WTC11 (cell line): ENCODE results near the gene RAMACL. TPM values are rescaled to one million over a fixed set of nuclear protein-coding genes. Genes with fewer than 3 reads are reported as not detected.

Experiments used
- ATAC-seq: fragments of 200-7000 bp; cut with Tn5 transposase; 2 replicates; pipeline ENCODE4 v1.10.0; 2021; ENCODE audit warnings: mild to moderate bottlenecking, moderate library complexity
- CTCF ChIA-PET: fragments of 300-600 bp; sonication (Branson Sonifier 250); formaldehyde crosslinking; loops from one replicate; lab custom pipeline; 2021; ENCODE audit warnings: antibody characterized with exemption; lab: Charles Lee
- POLR2A ChIA-PET: fragments of 350-600 bp; sonication (Branson Sonifier 250); formaldehyde crosslinking; loops from one replicate; lab custom pipeline; 2021; ENCODE audit warnings: antibody characterized with exemption; lab: Charles Lee
- DNase-seq: peaks from one replicate; pipeline ENCODE4 v3.0.0; 2021; ENCODE audit warnings: low spot score
- H3K27ac Mint-ChIP-seq: 2 replicates; pipeline ENCODE4 v1.8.0; 2021; ENCODE audit warnings: mixed read lengths
- H3K27me3 Mint-ChIP-seq: 2 replicates; pipeline ENCODE4 v1.8.0; 2021; ENCODE audit warnings: low read depth, mild to moderate bottlenecking, moderate library complexity, mixed read lengths
- H3K36me3 Mint-ChIP-seq: 2 replicates; pipeline ENCODE4 v1.8.0; 2021; ENCODE audit warnings: mixed read lengths
- H3K4me1 Mint-ChIP-seq: 2 replicates; pipeline ENCODE4 v1.8.0; 2022; ENCODE audit warnings: mixed read lengths
- H3K4me3 Mint-ChIP-seq: 2 replicates; pipeline ENCODE4 v1.8.0; 2021; ENCODE audit warnings: mild to moderate bottlenecking, moderate library complexity, mixed read lengths
- H3K9me3 Mint-ChIP-seq: 2 replicates; pipeline ENCODE4 v1.8.0; 2021; ENCODE audit warnings: mixed read lengths
- AFF4 ChIP-seq: sonication (generic); formaldehyde crosslinking; IDR thresholded peaks from 2 replicates; pipeline ENCODE4 v1.8.1; 2023; ENCODE audit warnings: mild to moderate bottlenecking, missing genetic modification reagents, borderline replicate concordance
- ATF1 ChIP-seq: sonication (generic); formaldehyde crosslinking; IDR thresholded peaks from 2 replicates; pipeline ENCODE4 v1.8.1; 2023; ENCODE audit warnings: mild to moderate bottlenecking, moderate library complexity, missing genetic modification reagents
- CREM ChIP-seq: sonication (generic); formaldehyde crosslinking; IDR thresholded peaks from 2 replicates; pipeline ENCODE4 v1.8.1; 2022; ENCODE audit warnings: mild to moderate bottlenecking, missing genetic modification reagents, moderate library complexity
- E2F1 ChIP-seq: sonication (generic); formaldehyde crosslinking; IDR thresholded peaks from 2 replicates; pipeline ENCODE4 v1.8.0; 2022; ENCODE audit warnings: mild to moderate bottlenecking, missing genetic modification reagents
- E2F4 ChIP-seq: sonication (generic); formaldehyde crosslinking; IDR thresholded peaks from 2 replicates; pipeline ENCODE4 v1.8.1; 2022; ENCODE audit warnings: low read depth, mild to moderate bottlenecking, moderate library complexity, missing genetic modification reagents, borderline replicate concordance
- E2F5 ChIP-seq: sonication (generic); formaldehyde crosslinking; IDR thresholded peaks from 2 replicates; pipeline ENCODE4 v1.8.1; 2022; ENCODE audit warnings: mild to moderate bottlenecking, moderate library complexity, missing genetic modification reagents
- EMX1 ChIP-seq: fragments of 250-450 bp; sonication (Bioruptor Pico); IDR thresholded peaks from 2 replicates; pipeline ENCODE4 v1.8.0; 2021; ENCODE audit warnings: mild to moderate bottlenecking
- ETV6 ChIP-seq: sonication (generic); formaldehyde crosslinking; IDR thresholded peaks from 2 replicates; pipeline ENCODE4 v1.8.1; 2022; ENCODE audit warnings: mild to moderate bottlenecking, missing genetic modification reagents
- GABPB1 ChIP-seq: sonication (generic); formaldehyde crosslinking; IDR thresholded peaks from 2 replicates; pipeline ENCODE4 v1.8.1; 2023; ENCODE audit warnings: mild to moderate bottlenecking, missing genetic modification reagents
- KAT7 ChIP-seq: sonication (generic); formaldehyde crosslinking; IDR thresholded peaks from 2 replicates; pipeline ENCODE4 v1.8.1; 2023; ENCODE audit warnings: missing genetic modification reagents, mild to moderate bottlenecking, borderline replicate concordance
- MLX ChIP-seq: sonication (generic); formaldehyde crosslinking; IDR thresholded peaks from 2 replicates; pipeline ENCODE4 v1.8.1; 2023; ENCODE audit warnings: mild to moderate bottlenecking, missing genetic modification reagents, moderate library complexity
- NFE2L1 ChIP-seq: sonication (generic); formaldehyde crosslinking; IDR thresholded peaks from 2 replicates; pipeline ENCODE4 v1.8.1; 2023; ENCODE audit warnings: missing genetic modification reagents
- PRRX2 ChIP-seq: fragments of 250-450 bp; sonication (Bioruptor Pico); IDR thresholded peaks from 2 replicates; pipeline ENCODE4 v1.8.0; 2021; ENCODE audit warnings: mild to moderate bottlenecking
- RORB ChIP-seq: fragments of 250-450 bp; sonication (Bioruptor Pico); IDR thresholded peaks from 2 replicates; pipeline ENCODE4 v1.9.0; 2021; ENCODE audit warnings: mild to moderate bottlenecking
- TEAD4 ChIP-seq: sonication (generic); formaldehyde crosslinking; IDR thresholded peaks from 2 replicates; pipeline ENCODE4 v1.8.0; 2022; ENCODE audit warnings: mild to moderate bottlenecking, missing genetic modification reagents
- USF2 ChIP-seq: sonication (generic); formaldehyde crosslinking; IDR thresholded peaks from 2 replicates; pipeline ENCODE4 v1.8.1; 2023; ENCODE audit warnings: mild to moderate bottlenecking, missing genetic modification reagents, moderate library complexity
- ZNF121 ChIP-seq: sonication (generic); formaldehyde crosslinking; IDR thresholded peaks from 2 replicates; pipeline ENCODE4 v1.8.0; 2023; ENCODE audit warnings: missing genetic modification reagents
- ZNF138 ChIP-seq: sonication (generic); formaldehyde crosslinking; conservative IDR thresholded peaks from 2 replicates; pipeline ENCODE4 v1.8.1; 2022; ENCODE audit warnings: mild to moderate bottlenecking, moderate library complexity, missing genetic modification reagents
- ZNF423 ChIP-seq: fragments of 250-450 bp; sonication (Bioruptor Pico); IDR thresholded peaks from 2 replicates; pipeline ENCODE4 v2.1.2; 2022; ENCODE audit warnings: mild to moderate bottlenecking, moderate library complexity
- ZNF512 ChIP-seq: sonication (generic); formaldehyde crosslinking; IDR thresholded peaks from 2 replicates; pipeline ENCODE4 v1.8.1; 2022; ENCODE audit warnings: missing genetic modification reagents, borderline replicate concordance
- total RNA-seq: library from RNA; stranded (reverse); gene quantifications from 3 replicates; pipeline ENCODE4 v1.2.3, GENCODE V29; 2021

RAMACL gene
- total RNA-seq, 1 experiment from 2014 or later = 0.79 TPM

GRCh38 chr6:166579237-166579850, 7.1 kb downstream of the RAMACL start (continued):
- TF ChIP-seq KAT7 (CRISPR knock-in tag) (no peak), NFE2L1 (CRISPR knock-in tag) (no peak), EMX1 (CRISPR knock-in tag) (no peak)

- Mint-ChIP-seq H3K36me3 (peaks cover 42% of the 10 kb centered on the region), H3K27me3 (peaks cover 5% of the 10 kb centered on the region; the same call in 1 of the 2 replicates), H3K4me3 (no peak overlapping the region), H3K4me1 (peaks cover 35% of the 10 kb centered on the region), H3K27ac (no peak overlapping the region; the same call in 1 of the 2 replicates), H3K9me3 (peaks cover 37% of the 10 kb centered on the region)
- ChIA-PET POLR2A (no interaction called here), CTCF (no interaction called here)
- TF ChIP-seq USF2 (CRISPR knock-in tag) (no peak), ZNF121 (CRISPR knock-in tag) (no peak), TEAD4 (CRISPR knock-in tag) (no peak), ATF1 (CRISPR knock-in tag) (no peak), PRRX2 (CRISPR knock-in tag) (no peak), GABPB1 (no peak), ETV6 (no peak), E2F4 (CRISPR knock-in tag) (no peak), E2F5 (no peak), ZNF423 (CRISPR knock-in tag) (no peak), RORB (CRISPR knock-in tag) (no peak), E2F1 (CRISPR knock-in tag) (no peak)
- no peak for ATAC-seq
- DNase-seq = no peak
Measured at GRCh38 chr6:166578536-166579236, 7.8 kb downstream of the RAMACL start.

- no peak for ATAC-seq
- ChIA-PET CTCF (no interaction called here), POLR2A (no interaction called here)
- no peak for TF ChIP-seq MLX (CRISPR knock-in tag)
- no peak for TF ChIP-seq ZNF138 (CRISPR knock-in tag)
- TF ChIP-seq CREM (CRISPR knock-in tag) = no peak
- TF ChIP-seq AFF4 (CRISPR knock-in tag) = no peak
- TF ChIP-seq ZNF512 (CRISPR knock-in tag) = no peak
- H3K4me1 Mint-ChIP-seq = peaks cover 48% of the 10 kb centered on the region
- H3K9me3 Mint-ChIP-seq = peaks cover 37% of the 10 kb centered on the region
- no peak overlapping the region for H3K27ac Mint-ChIP-seq
- peaks cover 5% of the 10 kb centered on the region; the same call in 1 of the 2 replicates for H3K27me3 Mint-ChIP-seq
- peaks cover 42% of the 10 kb centered on the region for H3K36me3 Mint-ChIP-seq
- H3K4me3 Mint-ChIP-seq = no peak overlapping the region
- DNase-seq = no peak
Measured at GRCh38 chr6:166575205-166575604, 11.3 kb downstream of the RAMACL start.
